Measurements from ENCODE around the gene TSPO2. TPM values are rescaled to one million over a fixed set of nuclear protein-coding genes. Genes with fewer than 3 reads are reported as not detected.

TSPO2 gene
- total RNA-seq, 1 experiment from 2014 or later, result not detected

GRCh38 chr6:41009669-41010068 lies 32.6 kb upstream of the TSPO2 start:
- H3K27ac ChIP-seq, result no peak overlapping the region
- BruUV-seq (replicated peaks), result no TSS peak

GRCh38 chr6:41011673-41012072 lies 30.6 kb upstream of the TSPO2 start:
- TF ChIP-seq, protein P1, sequence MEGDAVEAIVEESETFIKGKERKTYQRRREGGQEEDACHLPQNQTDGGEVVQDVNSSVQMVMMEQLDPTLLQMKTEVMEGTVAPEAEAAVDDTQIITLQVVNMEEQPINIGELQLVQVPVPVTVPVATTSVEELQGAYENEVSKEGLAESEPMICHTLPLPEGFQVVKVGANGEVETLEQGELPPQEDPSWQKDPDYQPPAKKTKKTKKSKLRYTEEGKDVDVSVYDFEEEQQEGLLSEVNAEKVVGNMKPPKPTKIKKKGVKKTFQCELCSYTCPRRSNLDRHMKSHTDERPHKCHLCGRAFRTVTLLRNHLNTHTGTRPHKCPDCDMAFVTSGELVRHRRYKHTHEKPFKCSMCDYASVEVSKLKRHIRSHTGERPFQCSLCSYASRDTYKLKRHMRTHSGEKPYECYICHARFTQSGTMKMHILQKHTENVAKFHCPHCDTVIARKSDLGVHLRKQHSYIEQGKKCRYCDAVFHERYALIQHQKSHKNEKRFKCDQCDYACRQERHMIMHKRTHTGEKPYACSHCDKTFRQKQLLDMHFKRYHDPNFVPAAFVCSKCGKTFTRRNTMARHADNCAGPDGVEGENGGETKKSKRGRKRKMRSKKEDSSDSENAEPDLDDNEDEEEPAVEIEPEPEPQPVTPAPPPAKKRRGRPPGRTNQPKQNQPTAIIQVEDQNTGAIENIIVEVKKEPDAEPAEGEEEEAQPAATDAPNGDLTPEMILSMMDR (conservative IDR thresholded peaks at IDR 0.05), result no peak
- no peak for TF ChIP-seq EZH2 (IDR thresholded peaks at IDR 0.05; ENCODE audit: low read depth)
- POLR2A ChIA-PET (ENCODE audit: unreplicated experiment), result no interaction called here
- Histone ChIP-seq H3K36me3 (ENCODE audit: low read depth) (no peaks in the 10 kb centered on the region), H3K27me3 (ENCODE audit: insufficient read depth, low read depth) (peaks cover 10% of the 10 kb centered on the region; the same call in 1 of the 2 replicates), H3K79me2 (ENCODE audit: low read depth) (no peaks in the 10 kb centered on the region), H3F3A (ENCODE audit: insufficient read depth, low read depth) (no peaks in the 10 kb centered on the region), H3K4me3 (no peak overlapping the region), H3K4me2 (no peak overlapping the region), H3K9me3 (ENCODE audit: insufficient read depth, low read depth) (no peaks in the 10 kb centered on the region), H3K9me2 (ENCODE audit: insufficient read depth) (no peaks in the 10 kb centered on the region), H3K27ac (no peak overlapping the region), H3K4me1 (replicated peaks; ENCODE audit: insufficient read depth) (no peaks in the 10 kb centered on the region), H2AFZ (no peak overlapping the region), H4K20me1 (ENCODE audit: insufficient read depth) (no peaks in the 10 kb centered on the region)
- no TSS peak for BruUV-seq (replicated peaks)
- CTCF ChIA-PET, result no interaction called here
- no peak for DNase-seq
- intact Hi-C loops (cut with micrococcal nuclease; ENCODE audit: unreplicated experiment), result no loop called here

More at GRCh38 chr6:41009669-41010068, 32.6 kb upstream of the TSPO2 start:
- H3K4me1 ChIP-seq (replicated peaks; ENCODE audit: insufficient read depth), result no peaks in the 10 kb centered on the region
- ChIA-PET CTCF (no interaction called here), POLR2A (ENCODE audit: unreplicated experiment) (interaction anchor here (0.6 kb wide), 1 partner anchor 12 kb away, joined by 4 read pairs; no protein-coding TSS in a partner anchor)
- no peaks in the 10 kb centered on the region for H3K9me2 ChIP-seq (ENCODE audit: insufficient read depth)
- no peak overlapping the region for H3K4me2 ChIP-seq
- no peaks in the 10 kb centered on the region for H3K36me3 ChIP-seq (ENCODE audit: low read depth)
- H3K79me2 ChIP-seq (ENCODE audit: low read depth), result no peaks in the 10 kb centered on the region
- no peak overlapping the region for H2AFZ ChIP-seq
- no peaks in the 10 kb centered on the region for H3F3A ChIP-seq (ENCODE audit: insufficient read depth, low read depth)
- H3K4me3 ChIP-seq, result no peak overlapping the region
- no peak for DNase-seq
- peaks cover 12% of the 10 kb centered on the region; the same call in 1 of the 2 replicates for H3K27me3 ChIP-seq (ENCODE audit: insufficient read depth, low read depth)
- TF ChIP-seq, protein P1 (conservative IDR thresholded peaks at IDR 0.05), result no peak
- TF ChIP-seq EZH2 (IDR thresholded peaks at IDR 0.05; ENCODE audit: low read depth), result no peak
- intact Hi-C loops (cut with micrococcal nuclease; ENCODE audit: unreplicated experiment), result loop anchor here (5.0 kb wide), 1 partner anchor 112 kb away; no protein-coding TSS in a partner anchor
- H4K20me1 ChIP-seq (ENCODE audit: insufficient read depth), result no peaks in the 10 kb centered on the region
- no peaks in the 10 kb centered on the region for H3K9me3 ChIP-seq (ENCODE audit: insufficient read depth, low read depth)

GRCh38 chr6:41013466-41014153 lies 28.7 kb upstream of the TSPO2 start:
- H3K27me3 ChIP-seq (ENCODE audit: insufficient read depth, low read depth), result peaks cover 10% of the 10 kb centered on the region; the same call in 1 of the 2 replicates
- DNase-seq, result no peak
- H2AFZ ChIP-seq, result no peak overlapping the region
- H3K4me2 ChIP-seq, result no peak overlapping the region
- H3K27ac ChIP-seq, result no peak overlapping the region
- H4K20me1 ChIP-seq (ENCODE audit: insufficient read depth), result no peaks in the 10 kb centered on the region
- intact Hi-C loops (cut with micrococcal nuclease; ENCODE audit: unreplicated experiment), result no loop called here
- no peaks in the 10 kb centered on the region for H3K36me3 ChIP-seq (ENCODE audit: low read depth)
- no peaks in the 10 kb centered on the region for H3K9me3 ChIP-seq (ENCODE audit: insufficient read depth, low read depth)
- CTCF ChIA-PET, result no interaction called here
- POLR2A ChIA-PET (ENCODE audit: unreplicated experiment), result no interaction called here
- no peaks in the 10 kb centered on the region for H3F3A ChIP-seq (ENCODE audit: insufficient read depth, low read depth)
- H3K4me3 ChIP-seq, result no peak overlapping the region
- no peaks in the 10 kb centered on the region for H3K79me2 ChIP-seq (ENCODE audit: low read depth)
- TF ChIP-seq EZH2 (IDR thresholded peaks at IDR 0.05; ENCODE audit: low read depth), result no peak
- TF ChIP-seq, protein P1 (conservative IDR thresholded peaks at IDR 0.05), result no peak
- H3K4me1 ChIP-seq (replicated peaks; ENCODE audit: insufficient read depth), result no peaks in the 10 kb centered on the region
- H3K9me2 ChIP-seq (ENCODE audit: insufficient read depth), result no peaks in the 10 kb centered on the region
- BruUV-seq (replicated peaks), result no TSS peak

Measured in PC-9 (cell line).